ENCODE data around the gene TAF6. TPM values are rescaled to one million over a fixed set of nuclear protein-coding genes. Genes with fewer than 3 reads are reported as not detected.

Gene TAF6
- total and polyA plus RNA-seq, 9 of the 15 experiments (the other 6 are each of a cell fraction or from before 2014, with no cell fraction given), result 0.78 to 78.7 (median 21.3) TPM

- TF ChIP-seq E2F8 (IDR thresholded peaks at IDR 0.05; ENCODE audit: low read depth, partially characterized antibody) (no peak), THRA (IDR thresholded peaks at IDR 0.05) (no peak), MCM5 (IDR thresholded peaks at IDR 0.05; ENCODE audit: low read depth) (no peak), ZNF561 (CRISPR knock-in tag; conservative IDR thresholded peaks at IDR 0.05) (no peak), YY1 (IDR thresholded peaks at IDR 0.05; ENCODE audit: borderline replicate concordance in 1 of 3, control insufficient read depth in 1 of 3, extremely low read depth in 1 of 3, insufficient read depth in 3 of 3, insufficient read length in 1 of 3, insufficient replicate concordance in 2 of 3, low read depth in 1 of 3, low read length in 2 of 3) (peak; percentile 69 to 94 (median 92)), ZNF274 (IDR thresholded peaks at IDR 0.05; ENCODE audit: borderline replicate concordance, low read depth, low read length) (no peak), ZNF23 (CRISPR knock-in tag; IDR thresholded peaks at IDR 0.05) (0 out of 2 replicates have a peak, but pooled peaks have one; percentile 53), MEF2A (IDR thresholded peaks at IDR 0.05; ENCODE audit: control insufficient read depth, low read depth, low read length) (0 out of 2 replicates have a peak, but pooled peaks have one; percentile 34), ZBTB7A (IDR thresholded peaks at IDR 0.05; ENCODE audit: borderline replicate concordance, control insufficient read depth, low read depth, low read length) (peak; percentile 69; the same call in 1 of the 2 replicates), TAF7 (tag; IDR thresholded peaks at IDR 0.05) (0 out of 2 replicates have a peak, but pooled peaks have one; percentile 60), SREBF1 (IDR thresholded peaks at IDR 0.05; ENCODE audit: borderline replicate concordance, low read depth, low read length) (peak; percentile 65; the same call in 1 of the 2 replicates), HCFC1 (IDR thresholded peaks at IDR 0.05; ENCODE audit: low read depth, low read length) (peak; percentile 30), TSC22D4 (tag; IDR thresholded peaks at IDR 0.05) (no peak), TFAM (CRISPR knock-in tag; conservative IDR thresholded peaks at IDR 0.05) (no peak), ATF3 (IDR thresholded peaks at IDR 0.05) (peak; percentile 25; the same call in 1 of the 2 replicates), ATF3 (CRISPR knock-in tag; conservative IDR thresholded peaks at IDR 0.05) (no peak; the same call in 1 of the 2 replicates), ASH1L (IDR thresholded peaks at IDR 0.05; ENCODE audit: borderline replicate concordance, low read depth, partially characterized antibody) (peak; percentile 71), RBM15 (IDR thresholded peaks at IDR 0.05; ENCODE audit: insufficient read depth, low read length) (peak; percentile 77; the same call in 1 of the 2 replicates), SMARCA4 (IDR thresholded peaks at IDR 0.05) (peak; percentile 17), RBM22 (IDR thresholded peaks at IDR 0.05; ENCODE audit: low read depth, low read length, poor library complexity, severe bottlenecking) (no peak), SIX5 (IDR thresholded peaks at IDR 0.05; ENCODE audit: borderline replicate concordance in 1 of 2, insufficient read depth in 1 of 2, low read depth in 1 of 2, low read length in 2 of 2) (peak in 1 of 2 experiments; percentile 39; a peak in 1 of 4 replicates)
Measured at GRCh38 chr7:100126931-100127865, 8.0 kb upstream of the TAF6 start, which contains the start of gene MBLAC1 (continued).

All from K562 (cell line).